ENCODE results near the gene POU3F2.

POU3F2 gene

GRCh38 chr6:98844244-98845210 is 10.2 kb downstream of the POU3F2 start:
- DNase-seq, result no peak

GRCh38 chr6:98845211-98846020 is 11.0 kb downstream of the POU3F2 start:
- DNase-seq, result peak; percentile 88

GRCh38 chr6:98846021-98846380 is 11.6 kb downstream of the POU3F2 start:
- DNase-seq, result no peak

- DNase-seq, result no peak
Measured at GRCh38 chr6:98847416-98847778, 13.0 kb downstream of the POU3F2 start.

- no peak for DNase-seq
Measured at GRCh38 chr6:98847779-98848538, 13.6 kb downstream of the POU3F2 start.

GRCh38 chr6:98848539-98849242 is 14.3 kb downstream of the POU3F2 start:
- DNase-seq, result no peak

- DNase-seq, result no peak
Measured at GRCh38 chr6:98864497-98864896, 30.1 kb downstream of the POU3F2 start.

- no peak for DNase-seq
Measured at GRCh38 chr6:98871057-98871456, 36.7 kb downstream of the POU3F2 start.

- no peak for DNase-seq
Measured at GRCh38 chr6:98871821-98872220, 37.4 kb downstream of the POU3F2 start.

- DNase-seq, result no peak
Measured at GRCh38 chr6:98875375-98875774, 41.0 kb downstream of the POU3F2 start.

- no peak for DNase-seq
Measured at GRCh38 chr6:98877250-98877649, 42.9 kb downstream of the POU3F2 start.

- no peak for DNase-seq
Measured at GRCh38 chr6:98880486-98880885, 46.1 kb downstream of the POU3F2 start.

GRCh38 chr6:98885330-98885729 is 51.0 kb downstream of the POU3F2 start:
- DNase-seq, result no peak

- DNase-seq, result no peak
Measured at GRCh38 chr6:98887650-98888049, 53.3 kb downstream of the POU3F2 start.

All from femur (tissue), 1 donor.